Fibroblast of villous mesenchyme (primary cell): ENCODE results near the gene SRSF1. TPM values are rescaled to one million over a fixed set of nuclear protein-coding genes. Genes with fewer than 3 reads are reported as not detected.
"Not testable (repeated sequence)": the region's sequence is repeated elsewhere in the genome, so short reads cannot be mapped to it uniquely, and the experiment has no call there.

Experiments
- DNase-seq: peaks from one replicate; pipeline ENCODE4 v3.0.0-alpha.2; 2010; ENCODE audit warnings: low read depth
- H3K4me3 ChIP-seq: 2 replicates; pipeline ENCODE4 v1.5.1; 2011; ENCODE audit warnings: low read depth, mild to moderate bottlenecking, low read length
- total RNA-seq: library from RNA; depleted of rRNA; stranded (reverse); fragments of >200 nt; gene quantifications from 2 replicates; pipeline ENCODE4 v1.2.3, GENCODE V29; 2012
- TF ChIP-seq, protein P1 (sequence below): IDR thresholded peaks from 2 replicates; pipeline ENCODE4 v1.5.1; 2012; ENCODE audit warnings: low read depth, mild to moderate bottlenecking, low read length; ENCODE audit not compliant: insufficient read depth

SRSF1 gene
- total RNA-seq, 1 donor, result 434 TPM

DNA sequence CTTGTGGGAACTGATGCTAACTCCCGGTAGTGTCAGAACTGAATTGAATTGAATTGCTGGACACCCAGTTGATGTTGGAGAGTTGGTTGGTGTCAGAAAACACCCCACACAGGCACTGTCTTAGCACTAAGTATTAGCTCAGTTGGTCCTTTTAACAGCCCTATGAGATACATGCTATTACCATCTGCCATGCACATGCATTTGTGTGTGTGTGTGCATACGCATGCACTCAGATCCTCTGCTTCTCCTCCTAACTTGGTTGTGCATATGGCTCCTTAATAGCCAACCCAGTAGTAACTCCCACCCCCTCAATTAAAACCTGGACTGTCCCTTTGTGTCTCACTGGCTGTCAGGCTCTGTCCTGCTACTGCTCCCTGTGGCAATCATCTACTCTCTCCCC lies 43.9 kb upstream of the SRSF1 start:
- DNase-seq, result no peak
- TF ChIP-seq, protein P1, sequence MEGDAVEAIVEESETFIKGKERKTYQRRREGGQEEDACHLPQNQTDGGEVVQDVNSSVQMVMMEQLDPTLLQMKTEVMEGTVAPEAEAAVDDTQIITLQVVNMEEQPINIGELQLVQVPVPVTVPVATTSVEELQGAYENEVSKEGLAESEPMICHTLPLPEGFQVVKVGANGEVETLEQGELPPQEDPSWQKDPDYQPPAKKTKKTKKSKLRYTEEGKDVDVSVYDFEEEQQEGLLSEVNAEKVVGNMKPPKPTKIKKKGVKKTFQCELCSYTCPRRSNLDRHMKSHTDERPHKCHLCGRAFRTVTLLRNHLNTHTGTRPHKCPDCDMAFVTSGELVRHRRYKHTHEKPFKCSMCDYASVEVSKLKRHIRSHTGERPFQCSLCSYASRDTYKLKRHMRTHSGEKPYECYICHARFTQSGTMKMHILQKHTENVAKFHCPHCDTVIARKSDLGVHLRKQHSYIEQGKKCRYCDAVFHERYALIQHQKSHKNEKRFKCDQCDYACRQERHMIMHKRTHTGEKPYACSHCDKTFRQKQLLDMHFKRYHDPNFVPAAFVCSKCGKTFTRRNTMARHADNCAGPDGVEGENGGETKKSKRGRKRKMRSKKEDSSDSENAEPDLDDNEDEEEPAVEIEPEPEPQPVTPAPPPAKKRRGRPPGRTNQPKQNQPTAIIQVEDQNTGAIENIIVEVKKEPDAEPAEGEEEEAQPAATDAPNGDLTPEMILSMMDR, result no peak
- H3K4me3 ChIP-seq, result no peak overlapping the region

DNA sequence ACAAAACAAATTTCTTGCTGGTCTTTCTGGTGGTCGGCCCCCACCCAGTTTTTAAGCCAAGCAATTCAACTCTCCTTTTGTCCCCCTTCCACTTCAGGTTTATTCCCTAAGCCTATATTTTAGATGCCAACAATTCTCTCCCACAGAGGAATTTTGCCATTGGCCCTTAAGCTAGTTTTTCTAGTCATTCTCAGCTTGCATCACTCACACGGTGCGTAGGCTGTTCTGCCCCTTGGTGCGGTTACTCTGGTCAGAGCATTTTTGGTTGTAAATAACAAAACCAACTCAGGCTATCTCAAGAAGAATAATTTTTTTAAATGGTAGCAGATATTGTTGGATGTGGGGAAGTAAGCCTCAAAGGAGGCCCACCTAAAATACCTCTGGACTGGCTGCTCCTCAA lies 42.5 kb upstream of the SRSF1 start:
- no peak overlapping the region for H3K4me3 ChIP-seq
- TF ChIP-seq, protein P1, result no peak
- no peak for DNase-seq

DNA sequence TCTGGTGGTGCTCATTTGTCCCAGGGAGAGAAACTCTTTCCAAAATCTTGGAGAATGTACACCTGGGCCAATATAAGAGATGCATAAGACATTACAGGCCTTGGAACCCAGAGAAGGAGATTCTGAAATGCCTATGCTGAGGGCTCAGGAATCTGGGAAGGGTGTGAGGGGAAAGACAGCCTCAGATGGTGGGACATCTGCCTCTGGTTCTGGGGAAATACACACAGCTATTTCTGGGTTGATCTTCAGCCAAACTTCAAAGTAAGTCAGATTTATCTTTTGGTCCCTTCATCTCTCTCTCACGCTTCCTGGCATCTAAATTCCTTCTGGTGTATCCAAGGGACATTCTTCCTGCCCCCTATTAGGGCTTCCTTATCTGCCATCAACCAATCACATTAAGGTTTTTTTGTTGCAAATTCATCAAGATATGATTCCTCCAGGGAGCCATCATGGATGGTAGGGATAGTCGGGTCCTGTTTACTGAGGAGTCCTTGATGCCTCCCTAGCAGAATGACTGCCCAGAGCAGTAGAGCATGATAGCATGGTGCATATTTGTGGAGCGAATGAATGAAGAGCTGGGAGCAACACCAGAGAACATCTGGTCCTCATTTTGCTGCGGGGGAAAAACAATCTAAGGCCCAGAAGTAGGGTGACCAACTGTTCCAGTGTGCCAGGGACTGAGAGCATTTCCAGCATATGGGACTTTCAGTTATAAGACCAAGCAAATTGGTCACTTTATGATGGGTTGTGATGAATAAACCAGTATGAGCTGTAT lies 40.5 kb upstream of the SRSF1 start:
- TF ChIP-seq, protein P1, result no peak
- no peak overlapping the region for H3K4me3 ChIP-seq
- DNase-seq, result no peak

DNA sequence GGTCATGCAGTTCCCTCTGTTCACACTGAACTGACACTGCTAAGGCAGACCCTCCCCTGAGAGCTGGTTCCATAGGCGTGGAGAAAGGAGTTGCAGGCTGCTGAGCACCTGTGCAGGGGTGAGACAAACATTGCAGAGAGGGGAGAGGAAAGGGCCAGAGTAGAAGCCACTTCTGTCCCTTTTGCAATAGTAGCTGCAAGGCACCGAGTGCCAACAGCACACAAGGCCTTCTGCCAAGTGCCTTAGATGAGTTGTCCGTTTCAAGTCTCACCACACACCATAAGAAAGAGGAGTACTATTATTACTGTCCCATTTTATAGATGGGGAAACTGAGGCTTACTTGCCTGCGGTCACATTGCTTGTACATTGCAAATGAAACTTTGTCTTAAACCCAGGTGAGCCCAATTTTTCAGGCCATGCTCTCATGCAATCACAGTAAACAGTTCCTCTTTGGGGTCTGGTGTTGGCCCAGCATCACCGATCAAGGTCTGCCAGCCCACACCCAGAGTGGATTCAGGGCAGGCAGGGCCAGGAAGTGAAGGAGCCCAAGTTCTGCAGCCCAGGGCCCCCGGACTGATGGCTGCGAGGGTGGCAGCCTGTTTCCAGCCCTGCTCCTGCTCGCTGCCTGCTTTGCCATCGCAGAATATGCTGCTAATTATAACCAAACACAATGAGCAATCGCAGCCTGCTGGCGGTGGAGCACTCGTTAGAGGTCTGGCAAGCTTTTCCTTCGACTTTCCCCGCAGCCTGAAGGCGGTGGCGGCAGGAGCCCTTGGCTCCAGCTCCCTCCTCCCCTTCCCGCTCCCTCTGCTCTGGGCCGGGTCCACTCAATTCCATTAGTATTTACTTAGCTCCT lies 39.4 kb upstream of the SRSF1 start:
- no peak overlapping the region for H3K4me3 ChIP-seq
- TF ChIP-seq, protein P1, result no peak
- no peak for DNase-seq

DNA sequence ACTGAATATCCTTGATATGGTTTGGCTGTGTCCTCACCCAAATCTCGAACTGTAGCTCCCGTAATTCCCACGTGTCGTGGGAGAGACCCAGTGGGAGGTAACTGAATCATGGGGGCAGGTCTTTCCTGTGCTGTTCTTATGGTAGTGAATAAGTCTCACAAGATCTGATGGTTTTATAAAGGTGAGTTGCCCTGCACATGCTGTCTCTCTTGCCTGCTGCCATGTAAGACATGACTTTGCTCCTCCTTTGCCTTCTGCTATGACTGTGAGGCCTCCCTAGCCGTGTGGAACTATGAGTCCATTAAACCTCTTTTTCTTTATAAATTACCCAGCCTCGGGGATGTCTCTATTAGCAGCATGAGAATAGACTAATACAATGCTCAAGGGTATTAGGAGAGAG lies 37.2 kb upstream of the SRSF1 start:
- H3K4me3 ChIP-seq, DNase-seq: not testable (repeated sequence)

DNA sequence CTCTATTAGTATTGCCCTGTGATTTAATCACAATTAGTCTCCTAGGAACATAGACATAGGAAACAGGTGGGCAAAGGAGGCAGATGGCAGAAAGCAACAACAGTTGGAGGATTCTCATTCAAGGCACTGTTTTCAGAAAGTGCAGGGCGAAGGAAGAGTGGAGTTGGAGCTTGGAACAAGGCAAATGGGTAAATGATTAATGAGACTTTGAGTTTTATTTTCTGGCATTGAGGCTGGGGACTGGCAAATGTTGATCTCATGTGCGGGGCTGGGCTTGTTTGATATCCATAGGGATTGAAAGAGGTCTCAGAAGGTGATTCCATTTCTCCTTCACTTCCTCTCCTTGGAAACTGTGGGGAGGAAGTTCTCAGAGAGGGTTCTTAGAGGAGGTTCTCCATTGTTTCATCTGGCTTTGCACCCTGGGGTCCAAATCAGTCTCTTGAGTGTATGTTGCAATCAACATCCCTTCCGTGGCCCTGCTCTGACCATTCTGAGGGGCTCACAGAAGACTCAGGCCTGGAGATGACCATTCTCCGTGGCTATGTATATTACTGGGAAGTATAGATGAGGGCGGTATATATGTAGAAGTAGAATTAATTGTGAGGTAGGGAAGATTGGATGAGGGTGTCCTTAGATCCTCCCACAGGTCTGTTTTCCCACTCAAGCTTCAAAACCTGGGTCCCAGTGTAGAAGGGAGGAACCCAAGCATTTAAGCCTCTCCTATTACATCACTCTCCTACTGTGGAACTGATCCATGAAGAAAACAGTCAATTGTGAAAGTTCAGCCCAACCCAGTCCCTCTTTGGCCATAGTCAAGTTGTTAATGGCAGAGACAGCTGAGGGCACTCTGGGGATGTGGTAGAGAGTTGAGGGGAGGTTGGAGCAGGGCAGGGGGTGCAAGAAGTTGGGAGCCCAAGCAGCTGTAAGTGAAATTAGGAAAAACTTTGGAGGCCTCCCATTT lies 36.5 kb upstream of the SRSF1 start:
- DNase-seq, result no peak
- no peak overlapping the region for H3K4me3 ChIP-seq

More for the DNA sequence above, 36.5 kb upstream of the SRSF1 start:
- TF ChIP-seq, protein P1, result no peak
